Heart right ventricle (tissue), 16 donors: ENCODE measurements around the gene TET2. TPM values are rescaled to one million over a fixed set of nuclear protein-coding genes. Genes with fewer than 3 reads are reported as not detected.

ENCODE experiments used
- ATAC-seq, 8 donors: fragments of 200-7000 bp; cut with Tn5 transposase; one replicate each; pipeline ENCODE4 v1.9.1; 2020; ENCODE audit warnings: mild to moderate bottlenecking in 8 of 8, moderate library complexity in 8 of 8, moderate number of reproducible peaks in 1 of 8
- DNase-seq, 2 donors: peaks; one replicate each; pipeline ENCODE4 v3.0.0-alpha.2; 2020
- H3K27ac ChIP-seq, 10 donors: fragments of 200-600 bp; sonication (generic) in 2 of 10; one replicate each; pipeline versions ENCODE4 v1.5.0 to v1.8.0; 2020 to 2022; ENCODE audit warnings: mild to moderate bottlenecking in 3 of 10
- H3K27me3 ChIP-seq, 7 donors: fragments of 200-600 bp; one replicate each; pipeline ENCODE4 v1.8.0; 2021 to 2022; ENCODE audit warnings: mild to moderate bottlenecking in 2 of 7
- H3K36me3 ChIP-seq, 9 donors: fragments of 200-600 bp; sonication (generic) in 1 of 9; one replicate each; pipeline versions ENCODE4 v1.5.0 to v1.8.0; 2020 to 2022; ENCODE audit warnings: mild to moderate bottlenecking in 2 of 9
- H3K4me1 ChIP-seq, 9 donors: fragments of 200-600 bp; sonication (generic) in 1 of 9; one replicate each; pipeline versions ENCODE4 v1.5.0 to v1.8.0; 2020 to 2022; ENCODE audit warnings: mild to moderate bottlenecking in 4 of 9
- H3K4me3 ChIP-seq, 10 donors: fragments of 200-600 bp; sonication (generic) in 2 of 10; one replicate each; pipeline versions ENCODE4 v1.5.0 to v1.8.0; 2020 to 2022; ENCODE audit warnings: mild to moderate bottlenecking in 7 of 10, moderate library complexity in 2 of 10
- H3K9me3 ChIP-seq, 11 donors: fragments of 200-600 bp in 10 of 11; sonication (generic) in 2 of 11; one replicate each; pipeline versions ENCODE4 v1.5.0 to v1.8.0; 2013 to 2022; ENCODE audit warnings: mild to moderate bottlenecking in 2 of 11, control low read depth in 1 of 11, moderate library complexity in 1 of 11
- CTCF ChIP-seq, 9 donors: fragments of 200-600 bp; sonication (generic) in 2 of 9; IDR thresholded peaks; one replicate each; pipeline versions ENCODE4 v1.5.0 to v1.8.0; 2021 to 2022; ENCODE audit warnings: antibody characterized with exemption in 9 of 9, mild to moderate bottlenecking in 5 of 9, moderate library complexity in 1 of 9
- WGBS, 2 donors: extraction: QIAGEN DNeasy Blood & Tissue Kit; methylation state at CpG; one replicate each; pipeline ENCODE4 v1.1.7; 2013; ENCODE audit warnings: inconsistent platforms in 1 of 2; 5-methylcytosine and 5-hydroxymethylcytosine counted together
- intact Hi-C, 10 donors: fragments of 100-400 bp; cut with DNase I; formaldehyde crosslinking; loops; one replicate each; pipeline versions ENCODE4 v1.11.1 to v1.14.2; 2022
- polyA plus RNA-seq, 2 donors: library from polyadenylated mRNA; stranded (reverse); fragments of 200-250 nt; gene quantifications; one replicate each; pipeline ENCODE4 v1.2.3, GENCODE V29; 2013
- total RNA-seq, 10 donors: library from RNA; stranded (reverse); fragmentation: NEBNext Ultra II Directional in 3 of 10; extraction: Animal tissue kit (Norgen Biotek cat#: 25700) in 3 of 10; gene quantifications; one replicate each; pipeline versions ENCODE4 v1.2.1 to v1.2.4, GENCODE V29; 2021 to 2023
- donor health status: Arrhythmogenic right ventricular cardiomyopathy.
- donor health status: ischemic (EF 13 %, LVEDD 7.1; RV severe dilation, severe dysfunction).
- donor health status: healthy with polysubstance abuse.
- donor health status: DM: no; HTN: yes; CAD: no.
- donor health status: DM: no; HTN: no; CAD: no.
- donor health status: ischemic (EF 25% LVEDD 6.9; RV normal size, moderate dysfunction).
- donor health status: ischemic (EF 25% LVEDD 5.7; RV mildly dilated, moderate dysfunction).
- donor health status: healthy.
- donor health status: DM: yes; HTN: yes; CAD: no.
- donor health status: Ischemic cardiomyopathy.
- donor health status: ischemic (EF 35%, LVEDD 5.7; RV mildly dilated, moderate dysfunction).
- donor health status: nonischemic (EF 11% LVEDD 7.7; RV severe dilation, severe dysfunction).
- donor health status: DM: yes; HTN: yes; CAD: no.
- donor health status: PGD.
- donor health status: ischemic (EF 29% LVEDD 5.4; RV normal size, mild dysfunction).
- donor health status: nonischemic (EF 23%, LVEDD 6.1; RV moderate dilation, normal function).

Gene TET2
- total and polyA plus RNA-seq, 12 donors: 1.4 to 20.6 (median 16.8) TPM

- 86 to 87% methylated on average over 4 of the region's 4 CpGs for WGBS, 2 donors
- intact Hi-C loops: no loop called here
- ATAC-seq (no peak), DNase-seq (no peak)
- Histone ChIP-seq H3K27me3 (no peaks in the 10 kb centered on the region), H3K27ac (no peak overlapping the region), H3K36me3 (peaks cover 0 to 63% (median 13%) of the 10 kb centered on the region in 9 donors), H3K4me1 (peaks cover 0 to 17% (median 7%) of the 10 kb centered on the region in 9 donors), H3K9me3 (no peaks in the 10 kb centered on the region), H3K4me3 (no peak overlapping the region)
- TF ChIP-seq CTCF (IDR thresholded peaks at IDR 0.05): no peak
Observed at GRCh38 chr4:105236202-105236915, 89.7 kb downstream of the TET2 start.

DNA sequence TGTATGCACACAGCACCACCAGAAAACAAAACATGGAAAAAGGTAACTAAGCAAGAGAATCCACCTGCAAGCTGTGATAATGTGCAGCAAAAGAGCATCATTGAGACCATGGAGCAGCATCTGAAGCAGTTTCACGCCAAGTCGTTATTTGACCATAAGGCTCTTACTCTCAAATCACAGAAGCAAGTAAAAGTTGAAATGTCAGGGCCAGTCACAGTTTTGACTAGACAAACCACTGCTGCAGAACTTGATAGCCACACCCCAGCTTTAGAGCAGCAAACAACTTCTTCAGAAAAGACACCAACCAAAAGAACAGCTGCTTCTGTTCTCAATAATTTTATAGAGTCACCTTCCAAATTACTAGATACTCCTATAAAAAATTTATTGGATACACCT lies 90.2 kb downstream of the TET2 start:
- DNase-seq (no peak), ATAC-seq (no peak)
- Histone ChIP-seq H3K4me1 (peaks cover 0 to 22% (median 9%) of the 10 kb centered on the region in 9 donors), H3K27ac (no peak overlapping the region), H3K27me3 (no peaks in the 10 kb centered on the region), H3K9me3 (no peaks in the 10 kb centered on the region), H3K4me3 (no peak overlapping the region), H3K36me3 (peaks cover 0 to 63% (median 13%) of the 10 kb centered on the region in 9 donors)
- WGBS, 2 donors: 89 to 95% methylated on average over 2 of the region's 2 CpGs
- intact Hi-C loops: no loop called here
- no peak for TF ChIP-seq CTCF (IDR thresholded peaks at IDR 0.05)

GRCh38 chr4:105240037-105240436 lies 93.4 kb downstream of the TET2 start:
- H3K4me3 ChIP-seq: no peak overlapping the region
- intact Hi-C loops: loop anchor here in 6 of 10 donors (5.0 to 10.0 kb wide), 3 partner anchors 93 to 235 kb away; partner anchors contain the start of genes TET2 (in 5 of the 6) and PPA2 (in 3 of the 6)
- DNase-seq (no peak), ATAC-seq (no peak)
- no peak overlapping the region for H3K27ac ChIP-seq
- peaks cover 0 to 71% (median 21%) of the 10 kb centered on the region in 9 donors for H3K36me3 ChIP-seq
- 86 to 92% methylated on average over 5 of the region's 5 CpGs for WGBS, 2 donors
- no peaks in the 10 kb centered on the region for H3K9me3 ChIP-seq
- H3K27me3 ChIP-seq: no peaks in the 10 kb centered on the region
- H3K4me1 ChIP-seq: peaks cover 0 to 25% (median 9%) of the 10 kb centered on the region in 9 donors
- TF ChIP-seq CTCF (IDR thresholded peaks at IDR 0.05): no peak

DNA sequence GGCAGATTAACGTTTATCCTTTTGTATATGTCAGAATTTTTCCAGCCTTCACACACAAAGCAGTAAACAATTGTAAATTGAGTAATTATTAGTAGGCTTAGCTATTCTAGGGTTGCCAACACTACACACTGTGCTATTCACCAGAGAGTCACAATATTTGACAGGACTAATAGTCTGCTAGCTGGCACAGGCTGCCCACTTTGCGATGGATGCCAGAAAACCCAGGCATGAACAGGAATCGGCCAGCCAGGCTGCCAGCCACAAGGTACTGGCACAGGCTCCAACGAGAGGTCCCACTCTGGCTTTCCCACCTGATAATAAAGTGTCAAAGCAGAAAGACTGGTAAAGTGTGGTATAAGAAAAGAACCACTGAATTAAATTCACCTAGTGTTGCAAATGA lies 94.8 kb downstream of the TET2 start:
- DNase-seq (peak; percentile 68 to 69), ATAC-seq (peak; percentile 82 to 99 (median 96))
- Histone ChIP-seq H3K4me1 (peaks cover 0 to 32% (median 10%) of the 10 kb centered on the region in 9 donors), H3K9me3 (no peaks in the 10 kb centered on the region), H3K4me3 (no peak overlapping the region), H3K27ac (peak overlapping the region in 3 of 10 donors; percentile 7 to 28 (median 16)), H3K36me3 (peaks cover 0 to 57% (median 11%) of the 10 kb centered on the region in 9 donors), H3K27me3 (no peaks in the 10 kb centered on the region)
- no peak for TF ChIP-seq CTCF (IDR thresholded peaks at IDR 0.05)
- intact Hi-C loops: loop anchor here in 6 of 10 donors (5.0 to 10.0 kb wide), 3 partner anchors 94 to 233 kb away; partner anchors contain the start of genes TET2 (in 5 of the 6) and PPA2 (in 3 of the 6)
- 47 to 56% methylated on average over 4 of the region's 4 CpGs for WGBS, 2 donors
